OCI-LY3 (cell line): ENCODE measurements around the gene R3HDM2.
"Not testable (repeated sequence)": the region's sequence is repeated elsewhere in the genome, so short reads cannot be mapped to it uniquely, and the experiment has no call there.

ENCODE experiments used
- H2AFZ ChIP-seq: fragments of 200-600, 300-600 bp; shearing (Covaris generic); 2 replicates; pipeline ENCODE4 v1.6.0; 2014; ENCODE audit warnings: antibody characterized with exemption, low read depth, low read length
- H3K27ac ChIP-seq: fragments of 200-600, 300-600 bp; sonication (generic); 2 replicates; pipeline ENCODE4 v1.5.1; 2014; ENCODE audit warnings: mild to moderate bottlenecking, low read length, moderate library complexity, mixed read lengths
- H3K27me3 ChIP-seq: fragments of 200-600, 300-600 bp; sonication (generic); 2 replicates; pipeline ENCODE4 v1.6.1; 2014; ENCODE audit warnings: low read depth, low read length, mixed read lengths
- H3K36me3 ChIP-seq: fragments of 200-600, 300-600 bp; sonication (generic); replicated peaks from 2 replicates; pipeline ENCODE3; 2014; ENCODE audit warnings: low read depth, low read length, mixed read lengths
- H3K4me1 ChIP-seq: fragments of 300-600, 200-600 bp; sonication (generic); 2 replicates; pipeline ENCODE4 v1.6.1; 2014; ENCODE audit warnings: low read length, mixed read lengths
- H3K4me2 ChIP-seq: fragments of 200-600, 300-600 bp; sonication (generic); 2 replicates; pipeline ENCODE4 v1.6.1; 2014; ENCODE audit warnings: low read length, mixed read lengths
- H3K4me3 ChIP-seq: fragments of 300-600, 200-600 bp; sonication (generic); 2 replicates; pipeline ENCODE4 v1.5.1; 2014; ENCODE audit warnings: antibody characterized with exemption, mild to moderate bottlenecking, low read length, moderate library complexity
- H3K79me2 ChIP-seq: fragments of 300-600, 200-600 bp; shearing (Covaris generic); 2 replicates; pipeline ENCODE4 v1.6.1; 2014; ENCODE audit warnings: mild to moderate bottlenecking, low read length, mixed read lengths
- H3K9ac ChIP-seq: fragments of 300-600, 200-600 bp; shearing (Covaris generic); 2 replicates; pipeline ENCODE4 v1.6.0; 2014; ENCODE audit warnings: mild to moderate bottlenecking, low read length, moderate library complexity
- H3K9me3 ChIP-seq: fragments of 200-600, 300-600 bp; shearing (Covaris generic); 2 replicates; pipeline ENCODE4 v1.6.1; 2014; ENCODE audit warnings: low read length, mixed read lengths; ENCODE audit not compliant: insufficient read depth
- H4K20me1 ChIP-seq: fragments of 200-600, 300-600 bp; sonication (generic); 2 replicates; pipeline ENCODE4 v1.6.1; 2016; ENCODE audit warnings: low read length, mixed read lengths; ENCODE audit not compliant: insufficient read depth
- CTCF ChIP-seq: fragments of 200-600, 300-600 bp; sonication (generic); IDR thresholded peaks from 2 replicates; pipeline ENCODE4 v1.5.1; 2014; ENCODE audit warnings: antibody characterized with exemption, low read length, low read depth
- EZH2phosphoT487 ChIP-seq: fragments of 200-600 bp; shearing (Covaris generic); IDR thresholded peaks from 2 replicates; pipeline ENCODE4 v1.6.1; 2018; ENCODE audit warnings: antibody characterized with exemption, mixed run types, low read depth

Gene R3HDM2

GRCh38 chr12:57410534-57410933, 20.3 kb downstream of the R3HDM2 start:
- no peak for TF ChIP-seq EZH2phosphoT487
- TF ChIP-seq CTCF, result no peak
- Histone ChIP-seq H3K9me3 (no peaks in the 10 kb centered on the region), H3K4me3 (no peak overlapping the region), H3K27ac (no peak overlapping the region), H3K36me3 (no peaks in the 10 kb centered on the region), H3K4me2 (no peak overlapping the region), H3K79me2 (0 out of 2 replicates have a peak, but pooled peaks cover 5% of the 10 kb centered on the region), H3K27me3 (no peaks in the 10 kb centered on the region), H2AFZ (no peak overlapping the region), H4K20me1 (0 out of 2 replicates have a peak, but pooled peaks cover 2% of the 10 kb centered on the region), H3K9ac (no peak overlapping the region), H3K4me1 (peaks cover 3% of the 10 kb centered on the region; the same call in 1 of the 2 replicates)

GRCh38 chr12:57404966-57405640, 25.7 kb downstream of the R3HDM2 start:
- Histone ChIP-seq H2AFZ (no peak overlapping the region), H3K9me3 (no peaks in the 10 kb centered on the region), H3K27ac (no peak overlapping the region), H3K79me2 (0 out of 2 replicates have a peak, but pooled peaks cover 5% of the 10 kb centered on the region), H3K36me3 (no peaks in the 10 kb centered on the region), H3K4me3 (no peak overlapping the region), H3K27me3 (no peaks in the 10 kb centered on the region), H4K20me1 (0 out of 2 replicates have a peak, but pooled peaks cover 2% of the 10 kb centered on the region), H3K9ac (no peak overlapping the region), H3K4me2 (no peak overlapping the region), H3K4me1 (peaks cover 6% of the 10 kb centered on the region)
- TF ChIP-seq EZH2phosphoT487 (no peak), CTCF (no peak)

GRCh38 chr12:57402156-57402555, 28.7 kb downstream of the R3HDM2 start:
- not testable (repeated sequence) for H3K9me3 ChIP-seq, H4K20me1 ChIP-seq, H3K27me3 ChIP-seq, H3K9ac ChIP-seq, H3K4me2 ChIP-seq, H3K79me2 ChIP-seq, H3K36me3 ChIP-seq, H3K4me1 ChIP-seq, H2AFZ ChIP-seq, H3K4me3 ChIP-seq, H3K27ac ChIP-seq

GRCh38 chr12:57401165-57401564, 29.7 kb downstream of the R3HDM2 start:
- Histone ChIP-seq H3K9me3 (no peaks in the 10 kb centered on the region), H3K4me2 (no peak overlapping the region), H3K4me3 (no peak overlapping the region), H3K27me3 (no peaks in the 10 kb centered on the region), H3K36me3 (no peaks in the 10 kb centered on the region), H4K20me1 (no peaks in the 10 kb centered on the region), H3K27ac (no peak overlapping the region), H2AFZ (no peak overlapping the region), H3K79me2 (no peaks in the 10 kb centered on the region; the same call in 1 of the 2 replicates), H3K9ac (no peak overlapping the region), H3K4me1 (peaks cover 6% of the 10 kb centered on the region)
- TF ChIP-seq EZH2phosphoT487 (no peak), CTCF (no peak)

GRCh38 chr12:57399718-57400463, 31.0 kb downstream of the R3HDM2 start:
- H4K20me1 ChIP-seq, H3K27me3 ChIP-seq, H3K36me3 ChIP-seq, H3K4me1 ChIP-seq, H3K9ac ChIP-seq, H3K4me3 ChIP-seq, H3K4me2 ChIP-seq, H2AFZ ChIP-seq, H3K27ac ChIP-seq, H3K9me3 ChIP-seq, H3K79me2 ChIP-seq: not testable (repeated sequence)
